K562 (cell line): ENCODE results near the gene FAM32A. TPM values are rescaled to one million over a fixed set of nuclear protein-coding genes. Genes with fewer than 3 reads are reported as not detected.

Experiments
- ATAC-seq: fragments of 200-7000 bp; cut with Tn5 transposase; 3 replicates; pipeline ENCODE4 v1.9.1; 2020; ENCODE audit warnings: moderate library complexity
- Bru-seq: library from RNA; stranded (reverse); fragments of 400-500 nt; gene quantifications from one replicate; lab custom pipeline; 2021; lab: Mats Ljungman, UMichigan
- BruChase-seq, 2 experiments: library from RNA; stranded (reverse); fragments of 400-500 nt; gene quantifications; one replicate each; lab custom pipeline; 2021; lab: Mats Ljungman, UMichigan
- BruUV-seq: library from RNA; stranded (reverse); fragments of 400-500 nt; replicated peaks from 2 replicates; lab custom pipeline; 2021; lab: Mats Ljungman, UMichigan
- CTCF ChIA-PET: fragments of 300-600 bp; formaldehyde crosslinking; extraction: SDS; loops from one replicate; lab custom pipeline; 2021; ENCODE audit warnings: low intra/inter-chr PET ratio; lab: Yijun Ruan, JAX
- POLR2A ChIA-PET: fragments of 300-600, 350-650 bp; sonication (Branson Sonifier 250); formaldehyde crosslinking; extraction: SDS; loops from one replicate; lab custom pipeline; 2021; ENCODE audit warnings: antibody characterized with exemption, inconsistent platforms; lab: Yijun Ruan, JAX
- DNase-seq, 4 experiments: peaks; one replicate each; pipeline versions ENCODE4 v3.0.0 to v3.0.0-alpha.2; 2011 to 2018; ENCODE audit warnings: low spot score in 3 of 4, mixed read lengths in 3 of 4; ENCODE audit errors: extremely low read depth in 1 of 4
- FAIRE-seq: peaks from 2 replicates; lab custom pipeline; 2011; peaks lifted over from hg19 to GRCh38; lab: Jason Lieb, UNC
- H2AFZ ChIP-seq: 2 replicates; pipeline ENCODE4 v1.6.0; 2011; ENCODE audit warnings: low read depth, low read length, control low read depth, inconsistent platforms
- H3K27ac ChIP-seq: fragments of 200-600 bp; 3 replicates; pipeline ENCODE4 v1.8.0; 2011; ENCODE audit warnings: low read depth, mild to moderate bottlenecking, control low read depth, inconsistent platforms, low read length, moderate library complexity, mixed read lengths; ENCODE audit errors: extremely low read depth
- H3K27me3 ChIP-seq, 2 experiments: fragments of 300-600 bp in 1 of 2; 2 replicates in 1 of 2; 3 replicates in 1 of 2; pipeline versions ENCODE4 v1.6.0 to v1.8.0; 2011; ENCODE audit warnings: inconsistent platforms in 2 of 2, low read length in 2 of 2, mild to moderate bottlenecking in 1 of 2, mixed read lengths in 1 of 2, moderate library complexity in 1 of 2; ENCODE audit not compliant: control insufficient read depth in 2 of 2, insufficient read depth in 2 of 2
- H3K36me3 ChIP-seq: fragments of 300-600 bp; 3 replicates; pipeline ENCODE4 v1.8.0; 2011; ENCODE audit warnings: mild to moderate bottlenecking, low read length, inconsistent platforms; ENCODE audit not compliant: control insufficient read depth, insufficient read depth
- H3K4me1 ChIP-seq, 2 experiments: fragments of 200-600 bp in 1 of 2; replicated peaks in 1 of 2; 2 replicates in 1 of 2; 3 replicates in 1 of 2; pipeline versions ENCODE4 v1.5.1 to v1.8.0; 2011; ENCODE audit warnings: inconsistent platforms in 2 of 2, low read length in 2 of 2, mild to moderate bottlenecking in 1 of 2, mixed read lengths in 1 of 2, moderate library complexity in 1 of 2; ENCODE audit not compliant: control insufficient read depth in 2 of 2, insufficient read depth in 2 of 2
- H3K4me2 ChIP-seq: 2 replicates; pipeline ENCODE4 v1.6.1; 2011; ENCODE audit warnings: low read length, control low read depth, inconsistent platforms, mixed read lengths; ENCODE audit not compliant: insufficient read depth
- H3K4me3 ChIP-seq: fragments of 200-600 bp; sonication (generic), shearing (Covaris generic); 2 replicates; pipeline ENCODE4 v1.5.1; 2016; ENCODE audit warnings: control low read depth, inconsistent platforms
- H3K79me2 ChIP-seq: fragments of 200-600 bp; 3 replicates; pipeline ENCODE4 v1.8.0; 2011; ENCODE audit warnings: low read length, inconsistent platforms; ENCODE audit not compliant: control insufficient read depth, insufficient read depth
- H3K9ac ChIP-seq, 2 experiments: 2 replicates each; pipeline versions ENCODE4 v1.6.0 to v1.6.1; 2011; ENCODE audit warnings: low read depth in 2 of 2, low read length in 2 of 2, control low read depth in 1 of 2, inconsistent platforms in 1 of 2, mild to moderate bottlenecking in 1 of 2, mixed read lengths in 1 of 2; ENCODE audit not compliant: insufficient read depth in 1 of 2
- H3K9me1 ChIP-seq: one replicate; pipeline ENCODE4 v1.6.0; 2011; ENCODE audit warnings: inconsistent platforms, mild to moderate bottlenecking, low read length, moderate library complexity; ENCODE audit not compliant: control insufficient read depth, insufficient read depth
- H3K9me3 ChIP-seq: replicated peaks from 2 replicates; pipeline ENCODE4 v1.5.1; 2011; ENCODE audit warnings: low read depth, low read length, inconsistent platforms; ENCODE audit not compliant: control insufficient read depth, insufficient read depth
- H4K20me1 ChIP-seq: replicated peaks from 2 replicates; pipeline ENCODE4 v1.6.1; 2011; ENCODE audit warnings: low read length, inconsistent platforms, mixed read lengths; ENCODE audit not compliant: control insufficient read depth, insufficient read depth
- BCOR ChIP-seq: fragments of 450-650 bp; IDR thresholded peaks from 2 replicates; pipeline ENCODE4 v1.6.1; 2016
- HMGN3 ChIP-seq: IDR thresholded peaks from 2 replicates; pipeline ENCODE4 v1.6.1; 2011; ENCODE audit warnings: borderline replicate concordance, low read depth, mild to moderate bottlenecking, mixed read lengths, low read length; ENCODE audit not compliant: insufficient read length; ENCODE audit errors: extremely low read depth
- KDM4B ChIP-seq, 2 experiments: fragments of 450-650 bp in 1 of 2; sonication (generic) in 1 of 2; IDR thresholded peaks; 2 replicates each; pipeline ENCODE4 v1.6.1; 2016 to 2017; ENCODE audit warnings: borderline replicate concordance in 2 of 2, antibody characterized with exemption in 1 of 2, low read depth in 1 of 2, mild to moderate bottlenecking in 1 of 2
- MBD1 ChIP-seq: fragments of 250-450 bp; sonication (Bioruptor Pico); IDR thresholded peaks from 2 replicates; pipeline ENCODE4 v1.8.0; 2022; ENCODE audit warnings: inconsistent platforms
- MTA1 ChIP-seq: fragments of 450-650 bp; IDR thresholded peaks from 2 replicates; pipeline ENCODE4 v1.6.1; 2017; ENCODE audit warnings: borderline replicate concordance
- POLR2H ChIP-seq: IDR thresholded peaks from 2 replicates; pipeline ENCODE4 v1.6.1; 2016; ENCODE audit warnings: missing genetic modification characterization, low read depth, mild to moderate bottlenecking, control low read depth, missing compliant biosample characterization, moderate library complexity
- SP1 ChIP-seq: sonication (generic); formaldehyde crosslinking; IDR thresholded peaks from 2 replicates; pipeline ENCODE4 v1.8.1; 2022; ENCODE audit warnings: mild to moderate bottlenecking, missing genetic modification reagents
- TFAM ChIP-seq: fragments of 250-450 bp; sonication (Bioruptor Pico); conservative IDR thresholded peaks from 2 replicates; pipeline ENCODE4 v1.5.0; 2021; ENCODE audit warnings: mild to moderate bottlenecking, moderate library complexity
- VEZF1 ChIP-seq: fragments of 200-800 bp; sonication (Bioruptor generic); IDR thresholded peaks from 2 replicates; pipeline ENCODE4 v1.6.1; 2017; ENCODE audit warnings: missing genetic modification characterization, missing compliant biosample characterization
- ZNF124 ChIP-seq: sonication (generic); formaldehyde crosslinking; IDR thresholded peaks from 2 replicates; pipeline ENCODE4 v1.8.1; 2022; ENCODE audit warnings: missing genetic modification reagents
- ZNF282 ChIP-seq: sonication (generic); formaldehyde crosslinking; IDR thresholded peaks from 2 replicates; pipeline ENCODE4 v1.8.1; 2023; ENCODE audit warnings: missing genetic modification reagents
- ZNF75A ChIP-seq: fragments of 450-650 bp; formaldehyde crosslinking; IDR thresholded peaks from 2 replicates; pipeline ENCODE4 v1.4.0; 2020; ENCODE audit warnings: mild to moderate bottlenecking
- WGBS: fragments of 100-300 bp; shearing (Covaris generic); methylation state at CpG from one replicate; pipeline ENCODE4 v1.1.6; 2016; ENCODE audit warnings: low coverage, mixed read lengths; ENCODE audit not compliant: insufficient coverage; ENCODE audit errors: missing lambda C conversion rate; 5-methylcytosine and 5-hydroxymethylcytosine counted together
- in situ Hi-C: fragments of 300-500 bp; cut with MboI; formaldehyde crosslinking; loops from 4 replicates; pipeline ENCODE4 v1.15.0; 2018; ENCODE audit warnings: inconsistent platforms, mixed read lengths
- intact Hi-C: fragments of 100-400 bp; cut with micrococcal nuclease; formaldehyde crosslinking; loops from 2 replicates; pipeline ENCODE4 v1.14.2; 2022
- long read RNA-seq, 3 experiments: library from polyadenylated mRNA in 2 of 3; library from RNA in 1 of 3; unstranded in 2 of 3; stranded (forward) in 1 of 3; transcript quantifications; one replicate each; pipeline ENCODE4 v2.0.0, GENCODE V29; 2019 to 2022
- polyA minus RNA-seq, 3 experiments: library from RNA; depleted of rRNA, polyadenylated mRNA; stranded (reverse); fragments of >200 nt; gene quantifications; 2 replicates each; pipeline ENCODE4 v1.2.3, GENCODE V29; 2011
- polyA plus RNA-seq, 8 experiments: library from polyadenylated mRNA; depleted of rRNA in 4 of 8; stranded (reverse) in 5 of 8; unstranded in 3 of 8; fragments of >200 nt; fragmentation: Nextera tagmentation in 2 of 8; fragmentation: Illumina TruSeq in 1 of 8; extraction: Ambion mirVana in 2 of 8; extraction: Trizol in 1 of 8; gene quantifications; 2 replicates each; pipeline versions ENCODE4 v1.2.1 to v1.2.3, GENCODE V29; 2011 to 2014; ENCODE audit warnings: inconsistent platforms in 1 of 8, missing spikeins in 1 of 8
- total RNA-seq, 7 experiments: library from RNA; depleted of rRNA in 6 of 7; stranded (reverse); fragments of >200 nt in 6 of 7; fragmentation: Illumina TruSeq in 2 of 7; extraction: Trizol in 2 of 7; gene quantifications; 2 replicates each; pipeline versions ENCODE4 v1.2.1 to v1.2.3, GENCODE V29; 2011 to 2021; ENCODE audit warnings: low replicate concordance in 1 of 7

FAM32A gene
- 14.8 and 20.8 TPM in 2 replicates for total RNA-seq (2011; cell fraction: chromatin; rRNA removed; ENCODE audit: low replicate concordance)
- total RNA-seq (2011; cell fraction: nucleolus; rRNA removed): 14.2 and 16.1 TPM in 2 replicates
- total RNA-seq (2011; cell fraction: nucleoplasm; rRNA removed): 18.8 and 21.6 TPM in 2 replicates
- total RNA-seq (2014; rRNA removed) (94.5 and 95.8 TPM in 2 replicates), total RNA-seq (2014; rRNA removed; fragmentation: Illumina TruSeq; extraction: Trizol) (54.5 and 57.2 TPM in 2 replicates), total RNA-seq (2015; rRNA removed; fragmentation: Illumina TruSeq; extraction: Trizol) (70.9 and 73.7 TPM in 2 replicates), total RNA-seq (2021) (44.9 and 45.9 TPM in 2 replicates), polyA plus RNA-seq (2011; rRNA removed) (82.6 and 96.7 TPM in 2 replicates), polyA plus RNA-seq (2014; fragmentation: Illumina TruSeq; extraction: Trizol) (76.2 and 77.8 TPM in 2 replicates), polyA plus RNA-seq (2014; fragmentation: Nextera tagmentation; extraction: Ambion mirVana) (10 to 100 TPM; 30.7 to 43.0 TPM), polyA plus RNA-seq (2014; rRNA removed) (94.5 and 102 TPM in 2 replicates), polyA minus RNA-seq (2011; rRNA and poly(A)+ RNA removed) (28.1 and 34.6 TPM in 2 replicates), Bru-seq, nascent RNA (percentile 81 among the genes with signal in this experiment), BruChase-seq, experiment 1, labeled RNA remaining after a 2-hour chase (percentile 81 among the genes with signal in this experiment), BruChase-seq, experiment 2, labeled RNA remaining after a 6-hour chase (percentile 87 among the genes with signal in this experiment)
- 84.9 and 85.1 TPM in 2 replicates for polyA plus RNA-seq (2011; cell fraction: cytosol; rRNA removed)
- polyA plus RNA-seq (2011; cell fraction: nucleus; rRNA removed): 37.5 and 41.1 TPM in 2 replicates
- 50.8 and 60.4 TPM in 2 replicates for polyA plus RNA-seq (2012)
- polyA minus RNA-seq (2011; cell fraction: cytosol; rRNA and poly(A)+ RNA removed): 14.7 and 21.1 TPM in 2 replicates
- polyA minus RNA-seq (2011; cell fraction: nucleus; rRNA and poly(A)+ RNA removed): 6.2 and 10.3 TPM in 2 replicates
- long read RNA-seq, experiment 1, transcript FAM32A-201 (4 exons, 1,455 nt): major isoform, 153 of 228 reads
- long read RNA-seq, experiment 1, transcript FAM32A-205 (3 exons, 1,168 nt): minor isoform, 38 of 228 reads
- long read RNA-seq, experiment 1, partial matches to known transcripts: 10 of 228 reads
- long read RNA-seq, experiment 1, other reads (novel, unspliced or antisense): 24 of 228 reads
- long read RNA-seq, experiment 2, transcript FAM32A-205 (3 exons, 1,168 nt): minor isoform, 9 of 85 reads
- long read RNA-seq, experiment 2, transcript FAM32A-201 (4 exons, 1,455 nt): major isoform, 61 of 85 reads
- long read RNA-seq, experiment 2, partial matches to known transcripts: 12 of 85 reads
- long read RNA-seq, experiment 2, other reads (novel, unspliced or antisense): 2 of 85 reads
- long read RNA-seq, experiment 3, transcript FAM32A-201 (4 exons, 1,455 nt): major isoform, 81 of 100 reads
- long read RNA-seq, experiment 3, transcript FAM32A-205 (3 exons, 1,168 nt): minor isoform, 15 of 100 reads
- long read RNA-seq, experiment 3, partial matches to known transcripts: 0 of 100 reads
- long read RNA-seq, experiment 3, other reads (novel, unspliced or antisense): 0 of 100 reads

GRCh38 chr19:16185123-16185767 lies at the start of gene FAM32A:
Gene FAM32A (plus strand): TSS chr19:16185410. CDS start chr19:16185443, 33 bp downstream.
- Histone ChIP-seq H3K9me3 (no peaks in the 10 kb centered on the region), H3K4me2 (peak within 1 kb of the TSS; percentile 84), H4K20me1 (no peaks in the 10 kb centered on the region; the same call in 1 of the 2 replicates), H3K9me1 (peaks cover 3% of the 10 kb centered on the region), H3K4me3 (peak within 1 kb of the TSS; percentile 92), H3K4me1 (peaks cover 0 to 16% of the 10 kb centered on the region in 2 experiments; a peak in 3 of 5 replicates), H3K27ac (peak within 1 kb of the TSS; percentile 75), H3K9ac (peak within 1 kb of the TSS; percentile 87 to 97), H3K27me3 (no peaks in the 10 kb centered on the region; a peak in 1 of 5 replicates), H2AFZ (peak within 1 kb of the TSS; percentile 84), H3K36me3 (peaks cover 25% of the 10 kb centered on the region; the same call in 2 of the 3 replicates), H3K79me2 (peaks cover 17% of the 10 kb centered on the region)
- FAIRE-seq: peak; percentile 100
- POLR2A ChIA-PET: interaction anchor here (0.6 to 2.9 kb wide), 9 partner anchors 10 to 757 kb away, joined by 3 to 15 read pairs (median 3); partner anchors contain the start of genes AP1M1 and RAB8A
- under 1% methylated on average over 36 of the region's 39 CpGs for WGBS
- in situ Hi-C loops: no loop called here
- intact Hi-C loops: loop anchor here (10.0 kb wide), 1 partner anchor 340 kb away; no protein-coding TSS in a partner anchor
- ATAC-seq: peak; percentile 98
- CTCF ChIA-PET: interaction anchor here (0.6 to 1.7 kb wide), 4 partner anchors 119 to 556 kb away, joined by 3 to 5 read pairs (median 4); no protein-coding TSS in a partner anchor
- peak; percentile 99 to 100 (median 99) for DNase-seq
- BruUV-seq: no TSS peak
- no peak for TF ChIP-seq MBD1 (CRISPR knock-in tag)
- no peak for TF ChIP-seq MTA1
- no peak for TF ChIP-seq ZNF75A (CRISPR knock-in tag)
- TF ChIP-seq KDM4B (IDR thresholded peaks at IDR 0.05; ENCODE audit: borderline replicate concordance in 2 of 2, low read depth in 1 of 2): peak in 1 of 2 experiments; percentile 49; a peak in 2 of 4 replicates
- TF ChIP-seq ZNF124 (CRISPR knock-in tag): no peak
- TF ChIP-seq BCOR: no peak
- TF ChIP-seq VEZF1 (CRISPR knock-in tag): peak; percentile 19; the same call in 1 of the 2 replicates
- TF ChIP-seq ZNF282: no peak
- no peak for TF ChIP-seq TFAM (CRISPR knock-in tag)
- no peak for TF ChIP-seq SP1 (CRISPR knock-in tag)
- TF ChIP-seq HMGN3: no peak
- TF ChIP-seq POLR2H: no peak
